ENCODE data around the gene PDE8A.

DNA sequence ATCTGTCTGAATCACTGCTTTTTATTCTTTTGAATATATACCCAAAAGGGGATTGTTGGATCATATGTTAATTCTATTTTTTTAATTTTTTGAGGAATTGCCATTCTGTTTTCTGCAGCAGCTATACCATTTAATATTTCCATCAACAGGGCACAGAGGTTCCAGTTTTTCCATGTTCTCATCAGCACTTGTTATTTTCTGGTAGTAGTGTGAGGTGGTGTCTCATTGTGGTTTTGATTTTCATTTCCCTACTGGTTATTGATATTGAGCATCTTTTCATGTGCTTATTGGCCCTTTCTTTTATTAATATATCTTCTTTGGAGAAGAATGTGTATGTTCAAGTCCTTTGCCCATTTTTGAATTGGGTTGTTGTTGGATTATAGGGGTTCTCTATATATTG lies 68.1 kb downstream of the PDE8A start:
- TF ChIP-seq CTCF (conservative IDR thresholded peaks at IDR 0.05 in 1 of 2, IDR thresholded peaks at IDR 0.05 in 1 of 2; ENCODE audit: extremely low read depth in 1 of 2, insufficient read depth in 1 of 2, low read depth in 1 of 2, low read length in 2 of 2), result no peak
- no peak for TF ChIP-seq EZH2 (IDR thresholded peaks at IDR 0.05; ENCODE audit: borderline replicate concordance, low read length)
